Liver (tissue), 3 donors: ENCODE results near the gene TBC1D20.

Source experiments
- MAX ChIP-seq: IDR thresholded peaks from 2 replicates; pipeline ENCODE4 v1.6.1; 2016; ENCODE audit warnings: antibody characterized with exemption
- RAD21 ChIP-seq, 2 donors: IDR thresholded peaks; 2 replicates each; pipeline ENCODE4 v1.6.1; 2016; ENCODE audit warnings: antibody characterized with exemption in 2 of 2, mild to moderate bottlenecking in 2 of 2
- RXRA ChIP-seq, 2 donors: IDR thresholded peaks; 2 replicates each; pipeline ENCODE4 v1.6.1; 2017 to 2018; ENCODE audit warnings: antibody characterized with exemption in 2 of 2, mild to moderate bottlenecking in 1 of 2
- YY1 ChIP-seq: IDR thresholded peaks from 2 replicates; pipeline ENCODE4 v1.6.1; 2016; ENCODE audit warnings: antibody characterized with exemption, mild to moderate bottlenecking
- TF ChIP-seq, protein P1 (sequence below): fragments of 150-350 bp; IDR thresholded peaks from 2 replicates; pipeline ENCODE4 v1.5.1; 2017; ENCODE audit warnings: improper control_type of control experiment, low read depth, low read length; ENCODE audit not compliant: missing input control
- donor health status: healthy.
- donor health status: healthy.

GRCh38 chr20:406200-407132, 55.9 kb downstream of the TBC1D20 start:
- TF ChIP-seq, protein P1, sequence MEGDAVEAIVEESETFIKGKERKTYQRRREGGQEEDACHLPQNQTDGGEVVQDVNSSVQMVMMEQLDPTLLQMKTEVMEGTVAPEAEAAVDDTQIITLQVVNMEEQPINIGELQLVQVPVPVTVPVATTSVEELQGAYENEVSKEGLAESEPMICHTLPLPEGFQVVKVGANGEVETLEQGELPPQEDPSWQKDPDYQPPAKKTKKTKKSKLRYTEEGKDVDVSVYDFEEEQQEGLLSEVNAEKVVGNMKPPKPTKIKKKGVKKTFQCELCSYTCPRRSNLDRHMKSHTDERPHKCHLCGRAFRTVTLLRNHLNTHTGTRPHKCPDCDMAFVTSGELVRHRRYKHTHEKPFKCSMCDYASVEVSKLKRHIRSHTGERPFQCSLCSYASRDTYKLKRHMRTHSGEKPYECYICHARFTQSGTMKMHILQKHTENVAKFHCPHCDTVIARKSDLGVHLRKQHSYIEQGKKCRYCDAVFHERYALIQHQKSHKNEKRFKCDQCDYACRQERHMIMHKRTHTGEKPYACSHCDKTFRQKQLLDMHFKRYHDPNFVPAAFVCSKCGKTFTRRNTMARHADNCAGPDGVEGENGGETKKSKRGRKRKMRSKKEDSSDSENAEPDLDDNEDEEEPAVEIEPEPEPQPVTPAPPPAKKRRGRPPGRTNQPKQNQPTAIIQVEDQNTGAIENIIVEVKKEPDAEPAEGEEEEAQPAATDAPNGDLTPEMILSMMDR, result no peak
- no peak for TF ChIP-seq MAX
- TF ChIP-seq RXRA (IDR thresholded peaks at IDR 0.05), result no peak
- TF ChIP-seq RAD21 (IDR thresholded peaks at IDR 0.05), result no peak
- no peak for TF ChIP-seq YY1
